NCI-H2107 (cell line): ENCODE measurements around the gene ABLIM2.

Experiments
- DNase-seq: peaks from one replicate; lab custom pipeline; 2025; lab: John Stamatoyannopoulos, UW

Gene ABLIM2

GRCh38 chr4:8119877-8120276 lies 38.7 kb downstream of the ABLIM2 start:
- DNase-seq = no peak

- no peak for DNase-seq
These were observed 40.1 kb downstream of the ABLIM2 start for GRCh38 chr4:8118531-8118930.

GRCh38 chr4:8118035-8118434 lies 40.6 kb downstream of the ABLIM2 start:
- no peak for DNase-seq

- DNase-seq = no peak
These were observed 41.3 kb downstream of the ABLIM2 start for GRCh38 chr4:8117278-8117682.

GRCh38 chr4:8115916-8116315 lies 42.7 kb downstream of the ABLIM2 start:
- DNase-seq = no peak

- no peak for DNase-seq
These were observed 43.5 kb downstream of the ABLIM2 start for GRCh38 chr4:8115203-8115520.

- no peak for DNase-seq
These were observed 44.0 kb downstream of the ABLIM2 start for GRCh38 chr4:8114456-8115202.

GRCh38 chr4:8113611-8114377 lies 44.8 kb downstream of the ABLIM2 start:
- DNase-seq = no peak

GRCh38 chr4:8112672-8113071 lies 45.9 kb downstream of the ABLIM2 start:
- DNase-seq = no peak

- no peak for DNase-seq
These were observed 46.5 kb downstream of the ABLIM2 start for GRCh38 chr4:8112036-8112576.

GRCh38 chr4:8110071-8110986 lies 48.3 kb downstream of the ABLIM2 start:
- DNase-seq = no peak

- no peak for DNase-seq
These were observed 49.1 kb downstream of the ABLIM2 start for GRCh38 chr4:8109406-8110065.

- no peak for DNase-seq
These were observed 49.6 kb downstream of the ABLIM2 start for GRCh38 chr4:8108991-8109390.

- no peak for DNase-seq
These were observed 50.4 kb downstream of the ABLIM2 start for GRCh38 chr4:8108261-8108660.

GRCh38 chr4:8107146-8107657 lies 51.4 kb downstream of the ABLIM2 start:
- DNase-seq = no peak

- DNase-seq = no peak
These were observed 52.1 kb downstream of the ABLIM2 start for GRCh38 chr4:8106451-8107025.

GRCh38 chr4:8105306-8106100 lies 53.1 kb downstream of the ABLIM2 start:
- no peak for DNase-seq

GRCh38 chr4:8104491-8105305 lies 53.9 kb downstream of the ABLIM2 start:
- no peak for DNase-seq
